BLaER1 (cell line): ENCODE measurements around the gene LGALS7.

Experiments used
- H3K27ac ChIP-seq: shearing (Covaris generic); formaldehyde crosslinking; 2 replicates; pipeline ENCODE4 v1.8.1; 2022
- H3K27me3 ChIP-seq: shearing (Covaris generic); formaldehyde crosslinking; 2 replicates; pipeline ENCODE4 v1.8.1; 2022
- H3K36me3 ChIP-seq: shearing (Covaris generic); formaldehyde crosslinking; 2 replicates; pipeline ENCODE4 v1.8.1; 2022
- H3K4me1 ChIP-seq: shearing (Covaris generic); formaldehyde crosslinking; 2 replicates; pipeline ENCODE4 v1.8.1; 2022
- H3K4me2 ChIP-seq: shearing (Covaris generic); formaldehyde crosslinking; 2 replicates; pipeline ENCODE4 v1.8.1; 2022
- H3K4me3 ChIP-seq: shearing (Covaris generic); formaldehyde crosslinking; 2 replicates; pipeline ENCODE4 v1.8.1; 2022
- H3K9ac ChIP-seq: shearing (Covaris generic); formaldehyde crosslinking; 2 replicates; pipeline ENCODE4 v1.8.1; 2022
- H3K9me3 ChIP-seq: shearing (Covaris generic); formaldehyde crosslinking; 2 replicates; pipeline ENCODE4 v1.8.1; 2022
- H4K20me1 ChIP-seq: shearing (Covaris generic); formaldehyde crosslinking; 2 replicates; pipeline ENCODE4 v1.8.1; 2022
- Cebpa-rat ChIP-seq: shearing (Covaris generic); IDR thresholded peaks from 2 replicates; pipeline ENCODE4 v1.8.1; 2022

Gene LGALS7

DNA sequence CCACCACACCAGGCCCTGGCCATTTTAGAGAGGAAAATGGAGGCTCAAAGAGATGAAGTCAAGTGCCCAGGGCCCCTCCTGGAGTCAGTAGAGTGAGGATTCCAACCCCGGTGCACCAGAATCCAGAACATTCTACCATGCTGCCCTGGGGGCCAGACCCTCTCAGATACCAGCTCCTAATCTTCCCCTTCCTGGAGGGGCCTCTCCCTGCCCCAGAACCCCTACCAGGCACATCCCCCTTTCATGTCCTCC is 40.1 kb downstream of the LGALS7 start:
- Histone ChIP-seq H3K9ac (no peak overlapping the region), H4K20me1 (0 out of 2 replicates have a peak, but pooled peaks cover 6% of the 10 kb centered on the region), H3K4me2 (peak overlapping the region; percentile 72; the same call in 1 of the 2 replicates), H3K4me3 (no peak overlapping the region), H3K36me3 (peaks cover 34% of the 10 kb centered on the region), H3K27me3 (peaks cover 19% of the 10 kb centered on the region), H3K27ac (no peak overlapping the region), H3K9me3 (no peaks in the 10 kb centered on the region), H3K4me1 (peaks cover 41% of the 10 kb centered on the region)
- TF ChIP-seq Cebpa-rat: no peak

DNA sequence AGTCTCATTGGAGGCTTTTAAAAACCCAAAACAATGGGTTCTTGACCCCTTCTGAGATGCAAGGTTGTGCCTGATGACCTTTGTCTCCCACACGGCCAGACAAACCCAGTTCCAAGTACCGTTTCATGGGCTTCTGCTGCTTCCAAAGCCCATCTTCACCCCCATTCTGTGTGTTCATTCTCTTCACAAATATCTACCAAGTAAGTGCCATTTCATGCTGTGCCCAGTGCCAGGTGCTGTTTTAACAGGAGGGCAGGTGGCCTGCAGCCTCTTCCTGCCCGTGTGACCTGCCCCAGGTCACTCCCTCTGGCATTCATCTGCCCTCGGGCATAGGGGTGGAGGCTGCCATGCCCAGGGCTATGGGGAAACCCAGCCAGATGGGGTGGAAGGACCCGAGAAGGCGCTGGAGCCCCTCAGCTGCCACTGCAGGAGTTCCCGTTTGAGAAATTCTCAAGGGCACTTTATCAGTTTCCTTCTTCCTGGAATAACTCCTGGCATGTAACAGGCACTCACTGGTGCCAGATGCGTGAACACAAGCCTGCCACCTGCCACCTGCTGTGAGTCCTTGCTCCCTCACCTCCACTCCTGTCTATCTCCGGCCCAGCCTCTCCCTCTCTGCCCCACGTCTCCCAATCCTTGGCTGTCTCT is 41.5 kb downstream of the LGALS7 start:
- no peak for TF ChIP-seq Cebpa-rat
- Histone ChIP-seq H3K27me3 (peaks cover 9% of the 10 kb centered on the region), H3K27ac (peak overlapping the region; percentile 3; the same call in 1 of the 2 replicates), H3K4me2 (no peak overlapping the region), H3K4me1 (peaks cover 40% of the 10 kb centered on the region), H4K20me1 (0 out of 2 replicates have a peak, but pooled peaks cover 6% of the 10 kb centered on the region), H3K36me3 (peaks cover 48% of the 10 kb centered on the region), H3K4me3 (no peak overlapping the region), H3K9ac (no peak overlapping the region), H3K9me3 (no peaks in the 10 kb centered on the region)

DNA sequence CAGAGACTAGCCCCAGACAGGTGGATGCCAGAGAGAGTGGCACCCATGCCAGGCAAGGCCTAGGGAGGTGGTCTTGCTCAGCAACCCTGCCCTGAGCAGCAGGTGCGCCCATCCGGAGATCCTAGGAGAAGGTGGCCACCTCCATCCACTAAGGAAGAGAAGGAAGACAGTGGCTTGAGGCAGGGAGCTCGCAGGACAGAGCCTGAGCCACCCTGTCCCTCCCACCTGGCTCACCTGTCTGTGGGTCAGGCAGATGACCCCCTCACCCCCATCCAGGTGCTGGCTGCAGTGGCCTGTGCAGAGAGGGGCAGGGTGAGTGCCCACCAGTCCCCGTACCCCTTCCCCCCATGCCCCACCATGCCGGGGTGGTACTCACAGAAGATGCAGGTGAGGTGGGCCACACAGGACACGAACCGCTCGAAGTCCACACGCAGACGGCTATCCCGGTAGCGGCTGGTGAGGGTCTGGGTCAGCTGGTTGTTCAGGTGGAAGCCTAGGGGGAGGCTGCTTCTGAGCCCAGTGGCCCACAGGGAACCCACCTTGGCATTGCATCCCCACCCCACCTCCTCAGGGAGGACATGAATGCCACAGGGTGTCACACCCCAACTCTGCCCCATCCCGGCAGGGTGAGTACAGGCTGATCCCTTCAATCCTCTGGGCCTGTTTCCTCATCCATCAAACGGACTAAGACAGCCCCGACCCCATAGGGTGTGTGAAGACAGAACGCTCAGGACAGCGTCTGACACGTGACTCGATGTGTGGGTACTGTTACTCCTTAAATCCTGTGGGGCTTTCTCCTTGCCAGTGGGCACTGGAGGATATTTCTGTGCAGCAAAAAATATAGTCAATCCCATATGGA is 42.4 kb downstream of the LGALS7 start:
- Histone ChIP-seq H3K4me2 (no peak overlapping the region), H3K9ac (no peak overlapping the region), H3K36me3 (peaks cover 56% of the 10 kb centered on the region), H3K9me3 (no peaks in the 10 kb centered on the region), H3K4me1 (peaks cover 32% of the 10 kb centered on the region), H3K27me3 (peaks cover under 1% of the 10 kb centered on the region; the same call in 1 of the 2 replicates), H3K27ac (no peak overlapping the region), H3K4me3 (no peak overlapping the region), H4K20me1 (0 out of 2 replicates have a peak, but pooled peaks cover 6% of the 10 kb centered on the region)
- no peak for TF ChIP-seq Cebpa-rat

DNA sequence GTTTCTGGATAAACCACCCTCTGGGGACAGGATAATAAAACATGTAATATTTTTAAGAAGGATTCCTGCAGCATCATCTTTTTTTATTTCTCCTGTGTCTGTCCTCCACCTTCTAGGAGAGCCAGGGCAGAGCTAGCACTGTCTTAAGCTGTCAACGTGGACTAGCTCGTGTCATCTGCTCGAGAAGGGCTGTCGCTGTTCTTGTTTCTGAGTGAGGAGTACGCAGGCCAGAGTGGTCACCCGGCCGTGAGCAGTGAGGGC is 42.9 kb downstream of the LGALS7 start:
- Histone ChIP-seq H3K9me3 (no peaks in the 10 kb centered on the region), H3K27ac (no peak overlapping the region), H3K27me3 (no peaks in the 10 kb centered on the region), H3K36me3 (peaks cover 62% of the 10 kb centered on the region), H4K20me1 (0 out of 2 replicates have a peak, but pooled peaks cover 6% of the 10 kb centered on the region), H3K4me2 (no peak overlapping the region), H3K4me3 (no peak overlapping the region), H3K9ac (no peak overlapping the region), H3K4me1 (peaks cover 31% of the 10 kb centered on the region)
- TF ChIP-seq Cebpa-rat: no peak

DNA sequence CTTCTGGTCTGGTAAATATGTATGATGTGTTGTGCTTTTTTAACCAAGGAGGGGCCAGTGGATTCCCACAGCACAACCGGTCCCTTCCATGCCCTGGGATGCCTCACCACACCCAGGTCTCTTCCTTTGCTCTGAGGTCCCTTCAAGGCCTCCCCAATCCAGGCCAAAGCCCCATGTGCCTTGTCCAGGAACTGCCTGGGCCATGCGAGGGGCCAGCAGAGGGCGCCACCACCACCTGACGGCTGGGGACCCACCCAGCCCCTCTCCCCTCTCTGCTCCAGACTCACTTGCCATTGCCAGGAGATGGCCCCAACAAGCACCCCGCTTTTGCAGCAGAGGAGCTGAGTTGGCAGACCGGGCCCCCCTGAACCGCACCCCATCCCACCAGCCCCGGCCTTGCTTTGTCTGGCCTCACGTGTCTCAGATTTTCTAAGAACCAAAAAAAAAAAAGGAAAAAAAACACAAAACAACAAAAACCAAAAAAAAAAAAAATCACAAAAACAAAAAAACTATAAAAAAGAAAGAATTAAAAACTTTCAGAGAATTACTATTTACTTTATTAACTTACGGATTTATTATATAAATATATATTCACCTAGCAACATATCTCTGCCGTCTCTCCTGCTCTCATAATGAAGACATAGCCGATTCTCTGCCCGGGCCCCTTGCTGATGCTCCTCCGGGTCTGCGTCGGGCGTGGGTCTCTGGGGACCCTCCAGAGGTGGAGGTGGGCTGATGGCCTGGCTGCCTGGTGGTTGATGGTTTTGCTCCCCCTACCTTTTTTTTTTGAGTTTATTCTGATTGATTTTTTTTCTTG is 43.5 kb downstream of the LGALS7 start:
- Histone ChIP-seq H4K20me1 (0 out of 2 replicates have a peak, but pooled peaks cover 4% of the 10 kb centered on the region), H3K4me2 (no peak overlapping the region), H3K36me3 (peaks cover 67% of the 10 kb centered on the region), H3K9me3 (no peaks in the 10 kb centered on the region), H3K4me1 (peaks cover 26% of the 10 kb centered on the region), H3K27me3 (no peaks in the 10 kb centered on the region), H3K9ac (no peak overlapping the region), H3K27ac (no peak overlapping the region), H3K4me3 (no peak overlapping the region)
- TF ChIP-seq Cebpa-rat: no peak

DNA sequence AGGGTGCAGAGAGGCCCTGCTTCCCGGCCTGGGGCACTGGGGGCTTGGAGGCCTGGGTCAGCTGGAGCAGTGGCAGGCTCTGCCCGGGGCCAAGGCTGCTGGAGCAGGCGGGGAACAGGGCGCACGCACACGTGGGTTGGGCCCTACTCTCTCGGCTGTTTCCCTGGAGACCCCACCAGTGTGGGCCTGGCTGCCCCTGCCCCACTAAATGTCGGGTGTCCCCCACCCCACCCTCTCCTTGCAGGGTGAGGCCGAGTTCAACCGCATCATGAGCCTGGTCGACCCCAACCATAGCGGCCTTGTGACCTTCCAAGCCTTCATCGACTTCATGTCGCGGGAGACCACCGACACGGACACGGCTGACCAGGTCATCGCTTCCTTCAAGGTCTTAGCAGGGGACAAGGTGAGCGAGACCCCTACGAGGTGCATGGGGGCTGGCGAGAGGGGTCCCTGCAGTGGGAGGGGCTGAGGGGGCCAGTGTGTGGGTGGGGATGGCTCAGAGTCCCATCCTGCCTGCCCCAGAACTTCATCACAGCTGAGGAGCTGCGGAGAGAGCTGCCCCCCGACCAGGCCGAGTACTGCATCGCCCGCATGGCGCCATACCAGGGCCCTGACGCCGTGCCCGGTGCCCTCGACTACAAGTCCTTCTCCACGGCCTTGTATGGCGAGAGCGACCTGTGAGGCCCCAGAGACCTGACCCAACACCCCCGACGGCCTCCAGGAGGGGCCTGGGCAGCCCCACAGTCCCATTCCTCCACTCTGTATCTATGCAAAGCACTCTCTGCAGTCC is 44.4 kb downstream of the LGALS7 start:
- H3K36me3 ChIP-seq: peaks cover 76% of the 10 kb centered on the region
- no peaks in the 10 kb centered on the region for H3K9me3 ChIP-seq
- no peak overlapping the region for H3K4me3 ChIP-seq
- H3K27ac ChIP-seq: peak overlapping the region; percentile 55; the same call in 1 of the 2 replicates
- no peak for TF ChIP-seq Cebpa-rat
- H3K27me3 ChIP-seq: no peaks in the 10 kb centered on the region
- peaks cover 17% of the 10 kb centered on the region for H3K4me1 ChIP-seq
- H3K9ac ChIP-seq: no peak overlapping the region
- no peaks in the 10 kb centered on the region for H4K20me1 ChIP-seq
- no peak overlapping the region for H3K4me2 ChIP-seq

DNA sequence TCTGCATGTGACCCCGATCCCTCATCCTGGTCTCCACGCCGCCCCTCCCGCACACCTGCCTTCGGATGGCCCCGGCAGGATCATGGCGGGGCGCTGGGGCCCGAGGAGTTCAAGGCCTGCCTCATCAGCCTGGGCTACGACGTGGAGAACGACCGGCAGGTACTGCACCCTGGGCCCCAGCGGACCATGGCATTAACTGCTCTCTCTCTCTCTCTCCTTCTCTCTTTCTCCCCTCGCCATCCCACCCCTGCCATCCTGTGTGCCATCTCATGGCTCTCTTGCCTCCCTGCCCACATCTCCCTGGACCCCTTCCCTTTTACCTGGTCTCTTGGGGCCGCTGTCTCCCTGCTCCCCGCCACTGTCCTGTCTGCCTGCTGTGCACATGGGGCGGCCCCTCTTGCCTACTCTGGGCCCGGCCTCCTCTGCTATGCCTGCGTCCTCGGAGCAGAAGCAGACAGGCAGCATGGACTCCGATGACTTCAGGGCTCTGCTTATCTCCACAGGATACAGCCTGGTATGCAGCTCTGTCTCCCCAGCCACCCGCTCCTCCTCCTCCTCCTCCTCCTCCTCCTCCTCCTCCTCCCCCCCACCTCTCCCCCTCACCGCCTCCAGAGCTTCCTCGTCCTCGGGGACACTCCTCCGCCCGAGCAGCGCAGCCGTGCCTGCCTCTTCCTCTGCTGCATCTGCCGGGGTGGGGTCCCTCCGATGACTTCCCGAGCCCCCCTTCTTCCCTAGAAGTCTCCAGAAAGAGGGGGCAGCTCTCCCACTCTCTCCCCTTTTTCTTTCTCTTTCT is 45.3 kb downstream of the LGALS7 start:
- H3K27me3 ChIP-seq: no peaks in the 10 kb centered on the region
- no peaks in the 10 kb centered on the region for H3K9me3 ChIP-seq
- no peak overlapping the region for H3K4me3 ChIP-seq
- peak overlapping the region; percentile 55; the same call in 1 of the 2 replicates for H3K27ac ChIP-seq
- H3K36me3 ChIP-seq: peaks cover 85% of the 10 kb centered on the region
- no peak overlapping the region for H3K9ac ChIP-seq
- TF ChIP-seq Cebpa-rat: no peak
- H3K4me2 ChIP-seq: no peak overlapping the region; the same call in 1 of the 2 replicates
- peaks cover 12% of the 10 kb centered on the region for H3K4me1 ChIP-seq
- H4K20me1 ChIP-seq: no peaks in the 10 kb centered on the region

DNA sequence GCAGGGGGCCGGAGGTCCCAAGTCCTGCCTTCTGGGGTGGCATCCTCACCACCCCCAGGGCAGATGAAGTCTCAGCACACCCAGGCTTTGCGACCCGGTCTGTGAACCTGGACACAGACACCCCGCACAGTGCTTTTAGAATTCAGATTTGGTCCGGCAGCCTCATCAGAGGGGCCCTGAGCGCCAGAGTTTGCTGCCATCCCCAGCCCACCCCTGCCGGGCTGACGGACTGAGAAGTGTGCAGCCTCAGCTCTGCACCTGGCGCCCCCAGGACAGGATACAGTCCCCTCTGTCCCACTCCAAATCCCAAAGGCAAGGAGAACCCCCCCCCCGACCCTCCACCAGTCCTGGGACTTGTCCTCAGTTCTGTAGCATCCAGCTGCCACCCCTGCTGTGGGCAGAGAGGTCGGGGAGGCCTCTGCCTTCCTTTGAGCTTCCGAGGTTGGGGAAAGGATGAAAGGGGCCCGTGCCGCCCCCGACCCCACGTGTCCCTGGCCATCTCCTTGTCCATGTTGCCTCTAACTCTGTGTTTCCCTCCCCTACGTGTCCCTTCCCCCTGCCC is 45.9 kb downstream of the LGALS7 start:
- Histone ChIP-seq H4K20me1 (no peaks in the 10 kb centered on the region), H3K36me3 (peaks cover 88% of the 10 kb centered on the region), H3K27me3 (no peaks in the 10 kb centered on the region), H3K4me3 (no peak overlapping the region), H3K27ac (peak overlapping the region; percentile 18; the same call in 1 of the 2 replicates), H3K9me3 (no peaks in the 10 kb centered on the region), H3K4me1 (peaks cover 19% of the 10 kb centered on the region), H3K9ac (no peak overlapping the region), H3K4me2 (no peak overlapping the region; the same call in 1 of the 2 replicates)
- no peak for TF ChIP-seq Cebpa-rat
